Measurements from ENCODE around the gene SNAPIN.

SNAPIN gene, protein sequence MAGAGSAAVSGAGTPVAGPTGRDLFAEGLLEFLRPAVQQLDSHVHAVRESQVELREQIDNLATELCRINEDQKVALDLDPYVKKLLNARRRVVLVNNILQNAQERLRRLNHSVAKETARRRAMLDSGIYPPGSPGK

GRCh38 chr1:153658400-153659174 is at the start of gene SNAPIN:
TSS of gene SNAPIN (plus strand) at chr1:153658703. CDS start at chr1:153658744, 41 bp downstream.
- peak within 1 kb of the TSS; percentile 76 for H3K4me3 ChIP-seq (ENCODE audit: low read depth, low read length)
- DNase-seq (ENCODE audit: low read depth) = peak; percentile 51

GRCh38 chr1:153608742-153609584 is 49.5 kb upstream of the SNAPIN start:
- peak; percentile 61 for DNase-seq (ENCODE audit: low read depth)
- H3K4me3 ChIP-seq (ENCODE audit: low read depth, low read length) = peak overlapping the region; percentile 38

DNA sequence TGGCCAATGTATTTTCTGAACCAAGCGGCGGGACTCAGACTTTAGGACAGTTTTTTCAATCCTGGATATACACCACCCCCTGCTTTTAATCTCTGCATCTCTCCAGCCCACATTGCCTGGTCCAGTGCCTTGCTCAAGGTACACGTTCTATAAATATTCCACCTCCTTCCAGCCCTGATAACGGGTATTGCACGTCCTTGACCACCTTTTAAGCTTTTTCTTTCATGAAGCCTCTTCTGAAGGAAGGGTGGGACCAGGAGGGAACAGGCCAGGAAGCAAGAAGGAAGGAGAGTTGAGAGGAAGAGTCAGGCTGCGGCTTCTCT is 49.0 kb upstream of the SNAPIN start:
- no peak for DNase-seq (ENCODE audit: low read depth)
- no peak overlapping the region for H3K4me3 ChIP-seq (ENCODE audit: low read depth, low read length)

DNA sequence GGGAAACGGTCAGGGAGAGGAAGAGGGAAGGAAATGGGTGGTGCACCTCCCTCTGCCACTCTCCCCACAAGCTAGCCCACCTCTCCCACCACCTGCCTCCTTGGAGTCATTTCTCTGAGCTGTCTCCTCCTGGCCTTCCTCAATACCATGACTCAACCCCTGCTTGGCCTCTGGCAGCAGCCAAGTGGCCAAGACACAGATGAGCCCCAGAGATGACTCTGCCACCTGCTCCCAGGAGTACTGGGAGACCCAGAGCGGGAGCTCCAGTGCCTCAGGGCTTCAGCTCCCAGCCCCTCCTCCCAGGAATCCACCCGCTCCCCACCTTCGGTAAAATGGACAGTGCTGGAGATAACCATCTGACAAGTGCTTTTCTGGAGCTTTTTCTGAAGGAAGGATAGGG is 48.2 kb upstream of the SNAPIN start:
- no peak for DNase-seq (ENCODE audit: low read depth)
- H3K4me3 ChIP-seq (ENCODE audit: low read depth, low read length) = peak overlapping the region; percentile 71

GRCh38 chr1:153610811-153611301 is 47.6 kb upstream of the SNAPIN start:
- H3K4me3 ChIP-seq (ENCODE audit: low read depth, low read length) = peak overlapping the region; percentile 71
- DNase-seq (ENCODE audit: low read depth) = no peak

GRCh38 chr1:153611356-153611755 is 47.1 kb upstream of the SNAPIN start:
- DNase-seq (ENCODE audit: low read depth) = no peak
- H3K4me3 ChIP-seq (ENCODE audit: low read depth, low read length) = peak overlapping the region; percentile 71

DNA sequence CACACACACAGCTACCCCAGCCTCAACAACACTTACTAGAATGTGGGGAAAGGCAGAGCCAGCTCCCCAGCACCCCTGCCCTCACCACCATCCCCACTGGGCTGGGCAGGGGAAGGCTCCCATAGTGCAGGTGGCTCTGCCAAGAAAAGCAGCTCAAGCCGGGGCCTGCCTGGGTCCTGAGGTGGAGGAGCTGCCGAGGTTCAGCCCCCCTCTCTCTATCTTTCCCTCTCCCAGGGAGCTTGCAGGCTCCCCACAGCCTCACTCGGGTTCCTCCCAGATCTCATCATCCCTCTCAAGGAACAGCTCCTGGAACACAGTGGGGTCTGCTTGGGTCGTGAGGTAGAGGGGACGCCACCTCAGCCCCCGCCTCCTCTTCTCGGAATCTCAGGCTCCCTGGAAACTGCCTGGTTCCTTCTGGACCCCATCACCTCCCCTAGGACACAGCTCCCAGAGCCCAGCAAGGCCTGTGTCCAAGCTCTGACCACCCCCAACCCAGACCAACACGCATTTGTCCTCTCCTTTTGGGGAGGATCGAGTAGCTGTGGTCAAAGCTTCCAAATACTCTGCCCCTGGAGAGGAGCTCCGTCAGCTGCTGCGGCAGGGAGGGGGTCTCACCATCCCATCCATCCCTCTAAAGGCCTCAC is 46.3 kb upstream of the SNAPIN start:
- no peak for DNase-seq (ENCODE audit: low read depth)
- peak overlapping the region; percentile 71 for H3K4me3 ChIP-seq (ENCODE audit: low read depth, low read length)

DNA sequence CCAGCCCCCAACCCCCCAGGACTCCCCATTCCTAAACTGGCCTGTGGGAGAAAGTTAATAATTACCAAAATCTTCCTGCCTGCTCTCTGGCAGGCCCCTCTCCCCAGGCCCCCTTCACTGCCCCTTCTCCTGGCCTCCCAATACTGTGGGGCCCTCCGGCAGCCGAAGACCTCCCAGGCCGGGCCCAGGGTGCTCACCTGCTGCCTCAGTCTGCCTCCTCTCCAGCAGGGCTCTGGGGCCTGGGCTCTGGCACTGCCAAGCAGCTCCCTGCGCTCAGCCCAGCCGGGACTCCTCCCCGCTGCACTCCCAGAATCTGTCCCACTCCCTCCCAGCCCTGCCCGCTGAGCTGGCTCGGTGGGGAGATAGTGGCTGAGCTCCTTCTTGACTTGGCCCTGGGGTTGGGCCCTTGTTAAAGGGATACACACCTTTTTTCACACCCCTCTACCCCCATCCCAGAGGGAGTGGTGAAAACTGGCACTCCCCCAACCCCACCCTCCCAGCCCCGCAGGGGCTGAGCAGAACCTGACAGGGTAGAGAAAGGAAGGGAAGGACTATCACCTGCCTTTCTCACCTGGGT is 45.7 kb upstream of the SNAPIN start, which contains the start of gene S100A16:
TSS of gene S100A16 (minus strand) at position 383 of the 577 bp plus-strand sequence. CDS start 4,986 bp downstream, outside the sequence.
- peak within 1 kb of the TSS; percentile 71 for H3K4me3 ChIP-seq (ENCODE audit: low read depth, low read length)

GRCh38 chr1:153613406-153613805 is 45.1 kb upstream of the SNAPIN start:
- peak overlapping the region; percentile 71 for H3K4me3 ChIP-seq (ENCODE audit: low read depth, low read length)

More for the DNA sequence above, 45.7 kb upstream of the SNAPIN start, which contains the start of gene S100A16:
- DNase-seq (ENCODE audit: low read depth) = no peak

GRCh38 chr1:153614189-153614900 is 44.2 kb upstream of the SNAPIN start:
- H3K4me3 ChIP-seq (ENCODE audit: low read depth, low read length) = no peak overlapping the region
- DNase-seq (ENCODE audit: low read depth) = no peak

More at GRCh38 chr1:153613406-153613805, 45.1 kb upstream of the SNAPIN start:
- no peak for DNase-seq (ENCODE audit: low read depth)

DNA sequence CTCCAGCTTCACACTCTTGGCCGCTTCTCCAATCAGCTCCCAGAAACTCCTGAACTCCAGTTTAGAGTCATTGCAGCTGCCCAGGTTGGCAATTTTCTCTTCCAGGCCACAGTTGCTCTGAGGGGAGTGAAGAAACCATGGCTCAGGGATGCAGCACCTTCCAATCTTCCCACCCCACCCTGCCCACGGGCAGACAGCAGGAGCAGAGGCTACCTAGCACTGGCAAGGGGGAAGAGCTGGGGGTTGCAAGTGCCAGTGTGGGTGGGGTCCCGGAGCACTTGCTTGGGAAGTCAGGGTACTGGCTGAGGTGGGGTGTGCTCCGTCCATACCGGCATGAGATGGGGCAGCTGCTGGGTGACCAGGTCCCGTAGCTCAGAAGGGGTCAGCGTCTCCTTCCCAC is 43.6 kb upstream of the SNAPIN start:
- no peak for DNase-seq (ENCODE audit: low read depth)
- H3K4me3 ChIP-seq (ENCODE audit: low read depth, low read length) = no peak overlapping the region

DNA sequence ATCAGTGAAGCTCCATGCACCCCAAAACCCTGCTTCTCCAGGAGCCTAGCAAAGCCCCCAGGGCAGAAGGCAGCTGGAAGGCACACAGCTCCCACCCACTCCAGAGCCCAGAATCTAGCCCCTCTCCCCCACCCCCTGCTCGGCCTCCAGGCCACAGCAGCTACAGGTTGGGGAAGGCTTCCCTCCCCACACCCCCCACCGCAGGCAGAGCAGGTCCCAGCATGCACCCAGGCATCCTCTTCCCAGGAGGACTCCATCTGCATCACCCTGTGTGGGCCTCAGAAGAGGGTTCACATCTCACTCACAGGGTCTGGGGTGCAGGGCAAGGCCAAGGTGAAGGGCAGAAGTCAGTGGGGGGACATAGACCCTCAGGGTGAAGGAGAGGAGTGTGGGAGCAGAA is 43.1 kb upstream of the SNAPIN start:
- H3K4me3 ChIP-seq (ENCODE audit: low read depth, low read length) = no peak overlapping the region
- DNase-seq (ENCODE audit: low read depth) = no peak

GRCh38 chr1:153616144-153616916 is 42.2 kb upstream of the SNAPIN start, which contains the start of gene S100A14:
TSS of gene S100A14 (minus strand) at chr1:153616325. CDS start at chr1:153615858, 467 bp downstream.
- no peak for DNase-seq (ENCODE audit: low read depth)
- H3K4me3 ChIP-seq (ENCODE audit: low read depth, low read length) = no peak within 1 kb of the TSS

GRCh38 chr1:153616917-153617311 is 41.6 kb upstream of the SNAPIN start:
- no peak for DNase-seq (ENCODE audit: low read depth)
- H3K4me3 ChIP-seq (ENCODE audit: low read depth, low read length) = no peak overlapping the region

GRCh38 chr1:153617663-153618062 is 40.8 kb upstream of the SNAPIN start:
- no peak overlapping the region for H3K4me3 ChIP-seq (ENCODE audit: low read depth, low read length)
- DNase-seq (ENCODE audit: low read depth) = no peak

- no peak for DNase-seq (ENCODE audit: low read depth)
- no peak overlapping the region for H3K4me3 ChIP-seq (ENCODE audit: low read depth, low read length)
These were observed 39.3 kb upstream of the SNAPIN start for GRCh38 chr1:153619171-153619570.

DNA sequence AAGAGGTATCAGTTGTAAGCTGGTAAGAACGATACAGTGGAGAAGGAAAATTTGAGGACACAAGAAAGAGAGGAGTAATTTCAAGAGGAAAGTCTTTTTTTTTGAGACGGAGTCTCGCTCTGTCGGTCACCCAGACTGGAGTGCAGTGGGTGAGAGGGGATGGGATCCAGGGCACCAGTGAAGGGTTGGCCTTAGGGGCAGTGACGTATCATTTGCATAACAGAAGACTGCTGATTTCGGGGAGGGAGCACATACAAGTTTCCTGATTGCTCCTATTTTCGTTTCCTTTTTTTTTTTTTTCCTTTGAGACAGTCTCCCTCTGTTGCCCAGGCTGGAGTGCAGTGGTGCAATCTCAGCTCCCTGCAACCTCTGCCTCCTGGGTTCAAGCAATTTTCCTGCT is 35.4 kb upstream of the SNAPIN start:
- no peak for DNase-seq (ENCODE audit: low read depth)
- H3K4me3 ChIP-seq (ENCODE audit: low read depth, low read length) = no peak overlapping the region

Measured in skeletal muscle cell (primary cell).